ENCODE results near the gene DNAH12.
"Not testable (repeated sequence)": the region's sequence is repeated elsewhere in the genome, so short reads cannot be mapped to it uniquely, and the experiment has no call there.

DNAH12 gene

DNA sequence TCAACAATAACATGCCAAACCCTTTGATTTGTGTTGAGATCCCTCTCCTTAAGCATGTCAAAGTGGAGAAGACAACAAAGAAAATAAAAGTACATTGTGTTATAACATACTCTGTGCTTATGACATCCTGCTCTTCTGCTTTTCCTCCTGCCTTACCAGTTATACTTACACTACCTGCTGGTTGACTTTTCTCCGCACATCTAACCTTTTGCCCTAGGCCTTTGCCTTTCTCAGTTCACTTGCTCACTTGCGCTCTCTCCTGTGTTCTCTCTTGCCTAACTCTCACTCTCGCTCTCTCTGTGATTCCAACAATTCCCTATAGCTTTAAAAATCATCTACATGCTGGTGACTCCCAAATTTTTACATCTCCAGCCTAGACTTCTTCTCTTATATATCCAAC, 5.7 kb downstream of the DNAH12 start:
- no peak for DNase-seq

DNA sequence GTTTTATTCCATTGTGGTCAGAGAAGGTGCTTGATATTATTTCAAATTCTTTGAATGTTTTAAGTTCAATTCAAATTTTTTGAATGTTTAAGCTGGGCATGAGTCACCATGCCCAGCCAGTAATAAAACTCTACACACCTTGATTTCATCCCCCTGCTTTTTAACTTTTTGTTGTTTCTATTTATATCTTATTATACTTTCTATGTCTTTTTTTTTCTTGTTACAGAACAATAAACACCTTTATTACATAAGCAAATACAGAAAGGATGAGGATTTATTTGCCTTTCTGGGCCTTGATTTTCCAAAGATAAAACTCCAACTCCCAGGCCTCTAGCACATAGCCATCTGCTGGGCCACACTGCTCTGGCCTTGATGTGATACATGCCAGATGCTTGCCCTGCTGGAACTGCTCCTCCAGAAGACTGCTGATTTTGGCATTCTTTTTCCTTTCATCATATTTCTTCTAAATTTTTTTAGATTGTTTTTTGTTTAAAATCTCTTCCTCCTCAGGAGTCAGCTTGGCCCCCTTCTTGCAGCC, 14.0 kb downstream of the DNAH12 start:
- DNase-seq, result no peak

DNA sequence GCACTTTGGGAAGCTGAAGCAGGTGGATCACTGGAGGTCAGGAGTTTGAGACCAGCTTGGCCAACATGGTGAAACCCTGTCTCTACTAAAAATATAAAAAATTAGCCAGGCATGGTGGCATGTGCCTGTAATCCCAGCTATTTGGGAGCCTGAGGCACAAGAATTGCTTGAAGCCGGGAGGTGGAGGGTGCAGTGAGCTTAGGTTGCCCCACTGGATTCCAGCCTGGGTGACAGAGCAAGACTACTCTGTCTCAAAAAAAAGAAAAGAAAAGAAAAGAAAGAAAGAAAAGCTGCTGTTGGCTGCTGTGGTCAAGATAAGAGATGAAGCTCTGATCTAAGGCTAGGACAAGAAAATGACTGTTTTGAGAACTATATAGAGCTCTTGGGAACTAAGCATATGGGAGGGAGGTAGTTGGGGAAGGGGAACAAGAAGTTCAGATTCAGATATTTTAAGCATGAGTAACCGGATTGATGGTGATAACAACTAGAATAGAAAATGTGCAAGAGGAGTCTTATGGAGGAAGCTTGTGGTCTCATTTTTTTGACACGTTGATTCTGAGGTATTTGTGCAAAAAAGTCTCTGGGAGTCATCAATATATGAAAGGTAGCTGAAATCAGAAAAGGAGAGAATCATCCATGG, 25.7 kb downstream of the DNAH12 start:
- no peak for DNase-seq

DNA sequence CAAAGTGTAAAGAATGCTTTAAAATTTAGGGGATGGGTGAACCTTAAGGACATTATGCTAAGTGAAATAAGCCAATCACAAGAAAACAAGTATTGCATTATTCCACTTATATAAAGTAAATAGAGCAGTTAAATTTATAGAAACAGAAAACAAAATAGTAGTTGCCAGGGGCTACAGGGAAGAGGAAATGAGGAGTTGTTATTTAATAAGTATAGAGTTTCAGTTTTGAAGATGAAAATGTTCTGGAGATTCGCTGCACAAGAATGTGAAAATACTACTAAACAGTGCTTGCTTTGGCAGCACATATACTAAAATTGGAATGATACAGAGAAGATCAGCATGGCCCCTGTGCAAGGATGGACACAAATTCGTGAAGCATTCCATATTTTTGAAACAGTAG, 32.0 kb downstream of the DNAH12 start:
- DNase-seq, result no peak

DNA sequence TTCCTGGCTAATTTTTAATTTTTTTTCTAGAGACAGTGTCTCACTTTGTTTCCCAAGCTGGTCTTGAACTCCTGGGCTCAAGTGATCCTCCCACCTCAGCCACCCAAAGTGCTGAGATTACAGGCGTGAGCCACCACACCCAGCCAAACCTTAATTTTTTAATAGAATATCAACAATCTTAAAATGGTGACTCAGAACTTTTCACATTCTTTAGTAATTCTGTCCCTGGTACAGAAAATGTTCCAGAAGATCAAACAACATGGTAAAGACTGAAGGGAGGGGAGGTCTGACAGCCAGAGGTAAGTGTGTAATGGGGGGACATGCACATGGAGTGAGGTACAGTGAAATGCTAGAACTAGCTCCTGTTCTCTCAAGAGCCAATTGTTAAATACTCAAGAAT, 38.2 kb downstream of the DNAH12 start:
- no peak for DNase-seq

DNA sequence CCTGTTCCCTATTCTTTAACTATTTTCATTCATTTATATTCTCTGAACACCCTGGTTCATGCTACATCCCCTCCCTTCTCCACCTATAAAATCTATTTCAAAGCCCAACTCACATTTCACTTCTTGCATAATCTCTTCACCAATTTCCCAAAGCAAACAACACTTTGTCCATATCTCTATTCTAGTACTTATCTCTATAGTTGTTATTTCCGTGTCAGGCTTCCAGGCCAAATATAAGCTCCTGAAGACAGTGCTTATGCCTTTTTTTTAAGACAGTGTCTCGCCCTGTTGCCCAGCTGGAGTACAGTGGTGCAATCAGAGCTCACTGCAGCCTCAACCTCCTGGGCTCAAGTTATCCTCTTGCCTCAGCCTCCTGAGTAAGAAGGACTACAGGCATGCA, 43.6 kb downstream of the DNAH12 start:
- DNase-seq, result no peak

DNA sequence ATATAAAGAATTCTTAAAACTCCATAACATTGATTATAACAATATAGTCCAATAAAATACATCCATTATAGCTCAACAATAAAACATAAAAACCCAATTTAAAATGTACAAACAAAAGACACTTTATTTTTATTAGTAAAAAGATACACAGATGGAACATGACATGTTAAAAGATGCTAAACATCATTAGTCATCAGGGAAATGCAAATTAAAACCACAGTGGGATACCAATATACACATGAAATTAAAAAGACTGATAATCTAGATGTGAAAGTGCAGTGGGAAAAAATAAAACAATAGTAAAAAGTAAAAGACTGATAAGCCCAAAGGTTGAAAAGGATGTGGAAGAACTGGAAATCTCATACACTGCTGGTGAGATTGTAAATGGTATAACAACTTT, 46.2 kb downstream of the DNAH12 start:
- DNase-seq, result no peak

DNA sequence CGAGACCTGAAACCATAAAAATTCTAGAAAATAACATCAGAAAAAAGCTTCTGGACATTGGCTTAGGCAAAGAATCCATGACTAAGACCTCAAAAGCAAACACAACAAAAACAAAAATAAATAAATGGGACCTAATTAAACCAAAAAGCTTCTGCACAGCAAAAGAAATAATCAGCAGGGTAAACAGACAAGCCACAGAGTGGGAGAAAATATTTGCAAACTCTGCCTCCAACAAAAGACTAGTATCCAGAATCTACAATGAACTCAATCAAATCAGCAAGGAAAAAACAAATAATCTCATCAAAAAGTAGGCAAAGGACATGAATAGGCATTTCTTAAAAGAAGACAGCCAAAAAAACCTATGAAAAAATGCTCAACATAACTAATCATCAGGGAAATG, 59.6 kb downstream of the DNAH12 start:
- DNase-seq, result no peak

DNA sequence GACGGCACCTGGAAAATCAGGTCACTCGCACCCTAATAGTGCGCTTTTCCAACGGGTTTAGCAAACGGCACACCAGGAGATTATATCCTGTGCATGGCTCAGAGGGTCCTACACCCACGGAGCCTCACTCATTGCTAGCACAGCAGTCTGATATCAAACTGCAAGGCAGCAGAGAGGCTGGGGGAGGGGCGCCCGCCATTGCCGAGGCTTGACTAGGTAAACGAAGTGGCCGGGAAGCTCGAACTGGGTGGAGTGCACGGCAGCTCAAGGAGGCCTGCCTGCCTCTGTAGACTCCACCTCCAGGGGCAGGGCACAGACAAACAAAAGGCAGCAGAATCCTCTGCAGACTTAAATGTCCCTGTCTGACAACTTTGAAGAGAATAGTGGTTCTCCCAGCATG, 67.0 kb downstream of the DNAH12 start:
- not testable (repeated sequence) for DNase-seq

DNA sequence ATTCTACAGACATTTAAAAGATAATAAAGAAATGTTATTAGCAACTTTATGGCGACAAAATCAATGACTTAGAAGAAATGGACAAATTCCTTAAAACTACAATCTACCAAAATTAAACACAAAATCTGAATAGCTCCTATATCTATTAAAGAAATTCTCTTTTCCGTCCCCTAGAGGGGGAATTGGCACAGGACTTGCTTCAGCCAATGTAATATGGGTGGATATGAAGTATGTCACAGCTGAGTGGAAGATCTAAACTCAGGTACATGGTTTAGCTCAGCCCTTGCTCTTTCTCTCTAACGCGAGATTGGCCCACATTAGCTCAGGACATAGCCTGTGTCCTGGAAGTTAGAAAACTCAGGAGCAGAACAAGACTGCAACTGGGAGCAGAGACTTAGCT, 79.3 kb downstream of the DNAH12 start:
- DNase-seq, result no peak

DNA sequence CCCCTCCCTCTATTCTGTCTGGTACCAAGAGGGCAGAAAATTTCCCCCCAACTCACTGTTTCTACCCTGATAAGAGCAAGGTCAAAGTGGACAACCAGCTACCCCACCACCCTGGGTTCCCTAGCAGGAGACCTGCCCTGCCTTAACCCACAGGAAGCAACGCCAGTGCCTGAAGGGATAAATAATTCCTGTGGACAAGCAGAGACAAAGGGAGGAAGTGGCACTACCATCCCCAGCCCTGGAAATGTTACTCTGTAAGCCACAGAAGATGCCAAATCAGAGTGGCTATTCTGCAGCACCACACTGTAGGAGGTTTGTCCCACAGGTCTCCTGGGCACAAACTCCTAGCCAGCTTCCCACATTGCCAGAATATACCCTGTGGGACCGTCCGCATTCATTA, 80.1 kb downstream of the DNAH12 start:
- DNase-seq, result no peak

DNA sequence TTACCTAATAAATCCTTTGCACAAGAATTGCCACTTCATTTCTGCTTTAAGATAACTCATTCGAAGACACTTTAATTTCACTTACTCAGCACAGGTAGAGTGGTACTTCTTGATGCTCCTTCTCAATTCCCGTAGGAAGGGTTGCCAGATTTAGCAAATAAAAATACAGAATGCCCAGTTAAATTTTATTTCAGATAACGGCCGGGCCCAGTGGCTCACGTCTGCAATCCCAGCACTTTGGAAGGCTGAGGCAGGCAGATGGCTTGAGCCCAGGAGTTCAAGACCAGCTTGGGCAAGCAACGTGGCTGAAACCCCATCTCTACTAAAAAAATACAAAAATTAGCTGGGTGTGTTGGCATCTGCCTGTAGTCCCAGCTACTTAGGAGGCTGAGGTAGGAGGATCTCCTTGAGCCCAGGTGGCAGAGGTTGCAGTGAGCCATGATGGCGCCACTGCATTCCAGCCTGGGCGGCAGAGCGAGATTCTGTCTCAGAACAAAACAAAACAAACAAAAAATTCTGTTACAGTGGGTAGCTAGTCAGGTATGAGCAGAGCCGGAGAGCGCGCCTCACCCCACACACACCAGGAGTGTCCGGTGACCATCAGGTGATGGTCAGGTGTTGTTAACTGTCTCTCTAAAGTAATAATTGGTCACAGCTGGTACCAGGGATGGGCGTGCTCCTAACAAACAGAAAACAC, 92.8 kb downstream of the DNAH12 start:
- no peak for DNase-seq

DNA sequence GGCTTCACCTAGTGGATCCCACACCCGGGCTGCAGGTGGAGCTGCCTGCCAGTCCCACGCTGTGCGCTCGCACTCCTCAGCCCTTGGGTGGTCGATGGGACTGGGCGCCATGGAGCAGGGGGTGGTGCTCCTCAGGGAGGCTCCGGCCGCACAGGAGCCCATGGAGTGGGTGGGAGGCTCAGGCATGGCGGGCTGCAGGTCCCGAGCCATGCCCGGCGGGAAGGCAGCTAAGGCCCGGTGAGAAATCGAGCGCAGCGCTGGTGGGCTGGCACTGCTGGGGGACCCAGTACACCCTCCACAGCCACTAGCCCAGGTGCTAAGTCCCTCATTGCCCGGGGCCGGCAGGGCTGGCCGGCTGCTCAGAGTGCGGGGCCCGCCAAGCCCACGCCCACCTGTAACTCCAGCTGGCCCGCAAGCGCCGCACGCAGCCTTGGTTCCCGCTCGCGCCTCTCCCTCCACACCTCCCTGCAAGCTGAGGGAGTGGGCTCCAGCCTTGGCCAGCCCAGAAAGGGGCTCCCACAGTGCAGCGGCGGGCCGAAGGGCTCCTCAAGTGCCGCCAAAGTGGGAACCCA, 94.8 kb downstream of the DNAH12 start:
- not testable (repeated sequence) for DNase-seq

DNA sequence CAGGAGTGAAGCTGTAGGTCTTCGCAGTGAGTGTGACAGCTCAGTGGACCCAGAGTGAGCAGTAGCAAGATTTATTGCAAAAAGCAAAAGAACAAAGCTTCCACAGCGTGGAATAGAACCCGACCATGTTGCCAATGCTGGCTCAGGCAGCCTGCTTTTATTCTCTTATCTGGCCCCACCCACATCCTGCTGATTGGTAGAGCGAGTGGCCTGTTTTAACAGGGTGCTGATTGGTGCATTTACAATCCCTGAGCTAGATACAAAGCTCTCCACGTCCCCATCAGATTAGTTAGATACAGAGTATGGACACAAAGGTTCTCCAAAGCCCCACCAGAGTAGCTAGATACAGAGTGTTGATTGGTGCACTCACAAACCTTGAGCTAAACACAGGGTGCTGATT, 95.7 kb downstream of the DNAH12 start:
- not testable (repeated sequence) for DNase-seq

DNA sequence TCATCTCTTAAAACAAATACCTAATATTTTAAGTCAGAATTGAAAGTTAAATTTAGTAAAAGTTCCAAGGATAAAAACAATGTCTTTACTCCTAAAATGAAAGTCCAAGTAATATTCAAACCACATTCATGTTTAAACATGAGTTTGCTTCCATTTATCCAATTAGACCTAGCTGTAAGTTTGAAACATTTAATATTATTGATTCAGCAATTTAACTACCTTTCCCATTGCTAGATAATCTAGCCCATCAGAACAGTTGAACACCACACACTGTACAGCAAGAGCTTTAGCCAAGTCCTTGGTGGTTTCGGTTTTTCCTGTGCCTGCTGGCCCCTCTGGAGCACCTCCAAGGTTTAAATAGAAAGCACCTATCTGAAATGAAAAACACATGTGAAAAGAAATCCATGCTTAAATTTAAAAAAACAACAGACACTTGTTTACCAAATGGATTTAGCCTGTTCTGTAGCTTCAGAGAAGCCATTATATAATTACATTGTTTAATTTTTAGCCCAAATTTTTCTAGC, 97.8 kb downstream of the DNAH12 start:
- DNase-seq, result no peak

DNA sequence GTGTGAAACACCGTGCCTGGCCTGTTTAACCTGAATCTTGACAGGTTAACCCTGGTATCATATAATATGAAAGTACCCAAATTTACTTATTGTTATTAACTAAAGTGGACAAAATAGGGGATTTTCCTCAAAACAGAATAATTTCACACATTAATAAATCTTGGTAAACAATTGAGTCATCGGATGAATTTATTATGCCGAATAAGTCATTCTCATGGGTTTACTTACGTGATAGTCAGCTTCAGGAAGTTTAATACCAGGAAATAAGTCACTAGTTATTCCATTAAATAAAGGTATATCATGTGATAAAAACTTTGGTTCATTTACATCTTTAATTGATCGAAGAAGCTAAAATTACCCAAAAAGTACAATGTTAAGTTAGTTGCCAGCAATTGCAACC, 99.7 kb downstream of the DNAH12 start:
- DNase-seq, result no peak

DNA sequence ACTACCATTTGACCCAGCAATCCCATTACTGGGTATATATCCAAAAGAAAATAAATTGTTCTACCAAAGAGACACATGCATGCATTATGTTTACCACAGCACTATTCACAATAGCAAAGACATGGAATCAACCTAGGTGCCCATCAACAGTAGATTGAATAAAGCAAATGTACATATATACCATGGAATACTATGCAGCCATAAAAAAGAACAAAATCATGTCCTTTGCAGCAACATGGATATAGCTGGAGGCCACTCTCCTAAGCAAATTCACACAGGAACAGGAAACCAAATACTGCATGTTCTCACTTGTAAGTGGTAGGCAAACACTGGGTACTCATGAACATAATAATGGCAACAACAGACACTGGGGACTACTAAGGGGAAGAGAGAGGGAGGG, 104.0 kb downstream of the DNAH12 start:
- DNase-seq, result not testable (repeated sequence)

DNA sequence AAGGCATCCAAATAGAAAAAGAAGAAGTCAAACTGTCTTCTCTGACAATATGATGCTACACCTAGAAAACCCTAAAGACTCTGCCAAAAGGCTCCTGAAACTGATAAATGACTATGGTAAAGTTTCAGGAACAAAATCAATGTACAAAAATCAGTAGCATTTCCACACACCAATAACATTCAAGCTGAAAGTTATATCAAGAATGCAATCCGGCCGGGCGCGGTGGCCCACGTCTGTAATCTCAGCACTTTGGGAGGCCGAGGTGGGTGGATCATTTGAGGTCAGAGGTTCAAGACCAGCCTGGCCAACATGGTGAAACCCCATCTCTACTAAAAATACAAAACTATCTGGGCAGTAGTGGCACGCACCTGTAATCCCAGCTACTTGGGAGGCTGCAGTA, 105.7 kb downstream of the DNAH12 start:
- not testable (repeated sequence) for DNase-seq

DNA sequence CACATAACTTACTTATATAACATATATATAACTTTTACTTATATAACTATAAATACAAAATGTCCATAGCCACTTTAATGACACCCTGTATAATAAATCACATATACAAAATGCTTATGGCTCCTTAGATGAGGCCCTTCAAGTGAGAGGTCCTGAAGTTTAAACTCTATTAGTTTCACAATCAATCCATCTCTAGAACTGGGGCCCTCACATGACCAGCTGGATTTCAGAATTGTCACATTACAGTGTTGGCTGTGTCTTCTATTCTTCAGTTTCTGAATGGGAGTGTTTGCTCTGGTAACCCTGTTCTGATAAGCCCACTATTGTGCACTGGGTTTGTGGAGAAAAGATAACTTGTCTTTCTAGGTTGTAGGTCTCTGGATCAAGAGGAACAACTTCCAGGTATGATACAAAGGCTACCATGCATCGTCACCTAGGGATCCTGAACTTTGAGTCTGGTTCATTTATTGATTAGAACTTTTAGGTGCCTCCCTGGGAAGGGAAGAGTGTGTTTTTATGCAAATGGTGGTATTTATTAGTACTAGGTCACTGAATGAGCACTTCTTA, 107.9 kb downstream of the DNAH12 start:
- DNase-seq, result no peak

DNA sequence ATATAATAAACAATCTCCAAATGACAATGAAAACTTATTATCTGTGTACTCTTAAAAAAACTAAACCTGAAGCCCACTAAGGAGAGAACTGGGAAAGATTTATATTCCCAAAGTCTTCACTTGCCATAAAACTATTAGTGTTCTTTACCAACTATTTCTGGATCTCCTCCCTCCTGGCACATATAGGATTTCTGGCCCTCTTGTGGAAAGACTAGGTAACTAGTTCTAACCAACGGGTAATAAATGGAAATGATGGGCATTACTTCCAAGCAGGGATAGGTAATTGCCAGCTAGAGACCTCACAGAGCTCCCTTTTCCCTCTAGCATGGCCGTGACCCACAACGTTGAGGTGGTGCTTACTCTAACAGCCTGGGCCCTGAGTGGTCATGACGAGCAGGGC, 110.1 kb downstream of the DNAH12 start:
- no peak for DNase-seq

DNA sequence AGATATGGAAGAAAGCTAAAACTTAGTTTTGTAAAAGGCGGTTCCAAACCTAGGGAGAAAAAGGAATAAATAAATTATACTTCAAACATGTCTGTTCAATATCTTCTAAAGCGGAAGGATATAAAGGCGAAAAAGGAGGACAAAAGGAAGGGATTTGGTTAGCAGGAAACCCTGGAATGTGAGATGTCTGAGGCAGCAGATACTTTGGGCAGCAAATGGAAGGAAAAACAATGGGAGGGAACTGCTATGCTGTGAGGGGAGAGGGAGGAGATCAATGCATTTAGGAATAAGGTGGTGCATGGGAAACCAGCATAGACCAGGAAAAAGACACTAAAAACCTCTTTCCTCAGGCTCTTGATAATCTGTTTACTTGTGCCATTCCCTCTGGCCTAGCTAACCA, 120.8 kb downstream of the DNAH12 start:
- DNase-seq, result no peak

DNA sequence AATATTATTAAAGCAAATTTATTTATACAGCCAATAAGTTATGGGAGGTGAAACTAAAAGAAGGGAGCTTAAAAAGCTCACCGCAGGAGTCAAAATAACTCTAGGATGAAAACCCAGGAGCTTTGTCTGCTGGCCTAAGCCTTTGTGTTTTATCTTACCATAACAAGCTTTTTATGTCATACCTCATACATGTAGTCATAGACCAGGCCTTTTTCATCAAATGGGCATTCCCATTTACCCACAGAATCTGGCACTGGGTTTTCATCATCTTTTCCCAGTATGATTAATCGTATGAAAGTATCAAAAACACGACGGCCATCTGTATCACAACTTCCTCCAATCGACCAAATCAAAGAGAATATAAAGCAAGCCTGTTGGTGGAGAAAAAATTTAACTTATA, 122.8 kb downstream of the DNAH12 start:
- DNase-seq, result no peak

DNA sequence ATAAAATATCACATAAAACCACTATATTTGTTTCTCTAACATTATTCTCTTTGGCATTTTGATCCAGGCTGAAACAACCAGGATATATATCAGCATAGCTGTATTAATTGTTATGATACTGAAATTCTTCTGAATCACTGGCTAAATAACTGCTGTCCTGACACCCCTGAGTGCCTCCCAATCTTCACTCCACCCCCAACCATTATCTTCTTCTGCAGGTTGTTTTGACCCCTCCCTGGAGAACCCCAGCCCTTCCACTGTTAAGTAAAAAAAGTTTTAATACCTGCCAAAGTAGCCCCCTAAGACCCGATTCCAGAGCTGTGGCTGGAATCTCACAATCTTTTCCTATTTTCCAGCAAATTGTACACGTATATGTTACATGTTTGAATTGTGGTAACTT, 124.1 kb downstream of the DNAH12 start:
- no peak for DNase-seq

DNA sequence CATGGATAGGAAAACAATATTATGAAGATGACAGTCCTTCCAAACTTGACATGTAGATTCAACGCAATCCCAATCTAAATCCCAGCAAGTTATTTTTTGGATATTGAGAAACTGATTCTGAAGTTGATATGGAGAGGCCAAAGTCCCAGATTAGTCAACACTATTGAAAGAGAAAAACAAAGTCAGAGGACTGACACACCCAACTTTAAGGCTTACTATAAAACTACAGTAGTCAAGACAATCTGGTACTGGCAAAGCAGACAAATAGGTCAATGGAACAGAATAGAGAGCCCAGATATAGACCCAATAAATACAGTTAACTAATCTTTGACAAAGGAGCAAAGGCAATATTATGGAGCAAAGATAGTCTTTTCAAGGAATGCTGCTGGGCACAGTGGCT, 132.4 kb downstream of the DNAH12 start:
- DNase-seq, result no peak

All from stimulated activated CD4-positive, alpha-beta T cell treated with anti-CD3 and anti-CD28 coated beads, Interleukin-1b, Interleukin-23, amount 100 ng/mL, for 48 hours (primary cell).